ENCODE results near the gene SCN2B. TPM values are rescaled to one million over a fixed set of nuclear protein-coding genes. Genes with fewer than 3 reads are reported as not detected.

Gene SCN2B
- total and polyA plus RNA-seq, 2 of the 13 experiments (the other 11 are each of a cell fraction or from before 2014, with no cell fraction given): 0.01 to 0.02 TPM

- TF ChIP-seq ZBTB34 (CRISPR knock-in tag; IDR thresholded peaks at IDR 0.05) (no peak), CBX1 (IDR thresholded peaks at IDR 0.05; ENCODE audit: low read depth) (peak; percentile 51), ETV6 (CRISPR knock-in tag; conservative IDR thresholded peaks at IDR 0.05) (no peak), ZNF362 (CRISPR knock-in tag; IDR thresholded peaks at IDR 0.05; ENCODE audit: borderline replicate concordance) (no peak), ZNF263 (CRISPR knock-in tag; IDR thresholded peaks at IDR 0.05) (no peak), THAP8 (CRISPR knock-in tag; IDR thresholded peaks at IDR 0.05; ENCODE audit: borderline replicate concordance) (0 out of 2 replicates have a peak, but pooled peaks have one; percentile 25), GATAD2A (CRISPR knock-in tag; IDR thresholded peaks at IDR 0.05) (peak; percentile 34; the same call in 1 of the 2 replicates), UBTF (CRISPR knock-in tag; IDR thresholded peaks at IDR 0.05) (peak; percentile 48), ZNF121 (CRISPR knock-in tag; IDR thresholded peaks at IDR 0.05) (peak; percentile 41; the same call in 1 of the 2 replicates), ZNF788 (CRISPR knock-in tag; IDR thresholded peaks at IDR 0.05; ENCODE audit: borderline replicate concordance) (peak; percentile 39; the same call in 1 of the 2 replicates), HIVEP1 (CRISPR knock-in tag; IDR thresholded peaks at IDR 0.05) (peak; percentile 74), ZNF318 (CRISPR knock-in tag; IDR thresholded peaks at IDR 0.05) (no peak), JDP2 (CRISPR knock-in tag; IDR thresholded peaks at IDR 0.05; ENCODE audit: borderline replicate concordance) (no peak), KLF13 (CRISPR knock-in tag; IDR thresholded peaks at IDR 0.05) (0 out of 2 replicates have a peak, but pooled peaks have one; percentile 54)
These were observed 30.9 kb downstream of the SCN2B start (continued) for GRCh38 chr11:118145285-118146227.
